ENCODE measurements around the gene AKT3.
A peak's percentile ranks its signal among the peaks of the same experiment; 100 is the strongest.
"Not testable (repeated sequence)": the region's sequence is repeated elsewhere in the genome, so short reads cannot be mapped to it uniquely, and the experiment has no call there.

The AKT3 gene

GRCh38 chr1:243693800-243694199, 156.2 kb downstream of the AKT3 start:
- DNase-seq (ENCODE audit: low spot score) = no peak

- no peak for DNase-seq (ENCODE audit: low spot score)
Measured at GRCh38 chr1:243686159-243686558, 163.9 kb downstream of the AKT3 start.

GRCh38 chr1:243680860-243681259, 169.2 kb downstream of the AKT3 start:
- DNase-seq (ENCODE audit: low spot score) = no peak

GRCh38 chr1:243672539-243673074, 177.4 kb downstream of the AKT3 start:
- no peak for DNase-seq (ENCODE audit: low spot score)

GRCh38 chr1:243667591-243667990, 182.5 kb downstream of the AKT3 start:
- DNase-seq (ENCODE audit: low spot score) = no peak

GRCh38 chr1:243667133-243667532, 182.9 kb downstream of the AKT3 start:
- no peak for DNase-seq (ENCODE audit: low spot score)

- no peak for DNase-seq (ENCODE audit: low spot score)
Measured at GRCh38 chr1:243663651-243664050, 186.4 kb downstream of the AKT3 start.

GRCh38 chr1:243662169-243662568, 187.9 kb downstream of the AKT3 start:
- DNase-seq (ENCODE audit: low spot score) = not testable (repeated sequence)

GRCh38 chr1:243658594-243659105, 191.4 kb downstream of the AKT3 start:
- no peak for DNase-seq (ENCODE audit: low spot score)

- DNase-seq (ENCODE audit: low spot score) = no peak
Measured at GRCh38 chr1:243657793-243658192, 192.2 kb downstream of the AKT3 start.

GRCh38 chr1:243649530-243649929, 200.5 kb downstream of the AKT3 start:
- DNase-seq (ENCODE audit: low spot score) = not testable (repeated sequence)

- no peak for DNase-seq (ENCODE audit: low spot score)
Measured at GRCh38 chr1:243646841-243647240, 203.2 kb downstream of the AKT3 start.

GRCh38 chr1:243645281-243645680, 204.8 kb downstream of the AKT3 start:
- no peak for DNase-seq (ENCODE audit: low spot score)

- no peak for DNase-seq (ENCODE audit: low spot score)
Measured at GRCh38 chr1:243642936-243643335, 207.1 kb downstream of the AKT3 start.

- peak; percentile 6 for DNase-seq (ENCODE audit: low spot score)
Measured at GRCh38 chr1:243639027-243639658, 210.9 kb downstream of the AKT3 start.

GRCh38 chr1:243638186-243638585, 211.9 kb downstream of the AKT3 start:
- DNase-seq (ENCODE audit: low spot score) = no peak

- DNase-seq (ENCODE audit: low spot score) = no peak
Measured at GRCh38 chr1:243628476-243628907, 221.6 kb downstream of the AKT3 start.

GRCh38 chr1:243623841-243624240, 226.2 kb downstream of the AKT3 start:
- no peak for DNase-seq (ENCODE audit: low spot score)

- no peak for DNase-seq (ENCODE audit: low spot score)
Measured at GRCh38 chr1:243621973-243622372, 228.1 kb downstream of the AKT3 start.

- DNase-seq (ENCODE audit: low spot score) = no peak
Measured at GRCh38 chr1:243620096-243620495, 229.9 kb downstream of the AKT3 start.

- no peak for DNase-seq (ENCODE audit: low spot score)
Measured at GRCh38 chr1:243609698-243610097, 240.3 kb downstream of the AKT3 start.

- DNase-seq (ENCODE audit: low spot score) = no peak
Measured at GRCh38 chr1:243605604-243606003, 244.4 kb downstream of the AKT3 start.

- DNase-seq (ENCODE audit: low spot score) = no peak
Measured at GRCh38 chr1:243601720-243602119, 248.3 kb downstream of the AKT3 start.

GRCh38 chr1:243598433-243598832, 251.6 kb downstream of the AKT3 start:
- peak; percentile 34 for DNase-seq (ENCODE audit: low spot score)
